SK-N-MC (cell line): ENCODE measurements around the gene IL1RAPL1.

Experiments
- DNase-seq: peaks from one replicate; pipeline ENCODE4 v3.0.0-alpha.2; 2011; ENCODE audit warnings: low read depth, low spot score
- H3K27ac ChIP-seq: fragments of 200-600 bp; sonication (generic); 2 replicates; pipeline ENCODE4 v1.5.1; 2016; ENCODE audit warnings: mixed run types
- H3K36me3 ChIP-seq: fragments of 200-600 bp; sonication (generic); 2 replicates; pipeline ENCODE4 v1.6.1; 2017; ENCODE audit warnings: antibody characterized with exemption, low read length, mixed read lengths; ENCODE audit not compliant: insufficient read depth
- H3K4me3 ChIP-seq: fragments of 200-600 bp; sonication (generic); 2 replicates; pipeline ENCODE4 v1.5.1; 2016
- H3K9ac ChIP-seq: fragments of 200-600 bp; sonication (generic); 2 replicates; pipeline ENCODE4 v1.8.0; 2017; ENCODE audit warnings: mixed run types, mixed read lengths; ENCODE audit not compliant: insufficient read length
- H3K9me3 ChIP-seq: fragments of 200-600 bp; sonication (generic); 2 replicates; pipeline ENCODE4 v1.6.1; 2017; ENCODE audit warnings: low read depth, mild to moderate bottlenecking, antibody characterized with exemption, low read length, moderate library complexity, mixed read lengths
- EZH2 ChIP-seq: fragments of 200-600 bp; sonication (generic); IDR thresholded peaks from one replicate; pipeline ENCODE4 v1.6.1; 2017; ENCODE audit warnings: antibody characterized with exemption
- FOXP2 ChIP-seq: optimal IDR thresholded peaks from 2 replicates; pipeline ENCODE3; 2011; ENCODE audit warnings: mild to moderate bottlenecking, moderate library complexity; ENCODE audit not compliant: insufficient read depth; ENCODE audit errors: extremely low read length, control extremely low read depth
- POLR2AphosphoS5 ChIP-seq: IDR thresholded peaks from 2 replicates; pipeline ENCODE4 v1.6.1; 2012; ENCODE audit warnings: mild to moderate bottlenecking, low read depth, low read length, borderline replicate concordance

Gene IL1RAPL1

DNA sequence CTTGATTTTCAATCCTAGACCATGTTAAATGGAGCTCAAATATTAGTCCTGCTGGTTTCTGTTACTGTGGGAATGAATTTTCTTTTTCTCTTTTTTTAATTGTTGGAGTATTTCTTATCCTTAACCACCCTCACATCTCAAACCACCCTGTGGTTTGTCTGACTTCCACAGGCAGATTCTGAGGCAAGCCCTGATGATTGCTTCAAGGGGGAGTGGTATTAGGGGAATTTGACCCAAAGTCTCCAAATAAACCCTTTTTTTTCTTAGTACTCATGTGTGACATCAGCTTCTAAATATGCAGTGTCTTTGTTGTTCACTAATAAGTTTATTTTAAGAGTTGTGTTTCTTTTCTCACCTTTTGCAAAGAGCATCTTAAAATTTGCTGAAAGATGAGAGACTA is 810.3 kb downstream of the IL1RAPL1 start:
- no peaks in the 10 kb centered on the region for H3K9me3 ChIP-seq
- no peaks in the 10 kb centered on the region for H3K36me3 ChIP-seq
- H3K9ac ChIP-seq, result no peak overlapping the region
- no peak overlapping the region for H3K27ac ChIP-seq
- TF ChIP-seq FOXP2, result no peak
- TF ChIP-seq EZH2, result no peak
- no peak for TF ChIP-seq POLR2AphosphoS5
- no peak for DNase-seq
- no peak overlapping the region for H3K4me3 ChIP-seq

DNA sequence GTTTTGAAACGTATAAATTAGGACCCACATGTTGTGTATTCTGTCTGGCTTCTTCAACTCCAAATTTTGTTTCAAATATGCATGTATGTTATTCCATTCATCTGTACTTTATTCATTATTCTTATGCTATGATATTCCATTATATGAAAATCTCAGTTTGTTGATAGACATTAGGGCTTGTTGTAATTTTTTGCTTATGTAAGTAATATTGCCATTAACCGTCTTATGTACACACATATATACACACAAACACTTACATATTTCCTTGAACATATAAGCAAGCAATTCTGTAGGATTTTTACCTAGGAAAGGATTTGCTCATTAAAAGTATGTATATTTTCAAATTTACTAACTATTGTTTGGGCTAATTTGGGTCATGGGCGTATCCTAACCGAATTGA is 820.1 kb downstream of the IL1RAPL1 start:
- H3K4me3 ChIP-seq, result no peak overlapping the region
- no peak for TF ChIP-seq EZH2
- TF ChIP-seq POLR2AphosphoS5, result no peak
- TF ChIP-seq FOXP2, result no peak
- DNase-seq, result no peak
- no peaks in the 10 kb centered on the region for H3K9me3 ChIP-seq
- no peak overlapping the region for H3K9ac ChIP-seq
- H3K36me3 ChIP-seq, result no peaks in the 10 kb centered on the region
- no peak overlapping the region for H3K27ac ChIP-seq

- DNase-seq, result no peak
- TF ChIP-seq EZH2 (no peak), FOXP2 (no peak), POLR2AphosphoS5 (no peak)
- H3K36me3 ChIP-seq, result no peaks in the 10 kb centered on the region
- no peak overlapping the region for H3K9ac ChIP-seq
- no peaks in the 10 kb centered on the region for H3K9me3 ChIP-seq
- H3K4me3 ChIP-seq, result no peak overlapping the region
- H3K27ac ChIP-seq, result no peak overlapping the region
These were observed 832.7 kb downstream of the IL1RAPL1 start for GRCh38 chrX:29419774-29420553.

GRCh38 chrX:29422034-29422433 is 834.8 kb downstream of the IL1RAPL1 start:
- Histone ChIP-seq H3K9me3 (no peaks in the 10 kb centered on the region), H3K27ac (no peak overlapping the region), H3K36me3 (no peaks in the 10 kb centered on the region), H3K9ac (no peak overlapping the region), H3K4me3 (no peak overlapping the region)
- TF ChIP-seq POLR2AphosphoS5 (no peak), EZH2 (no peak), FOXP2 (no peak)
- DNase-seq, result no peak

GRCh38 chrX:29431895-29432294 is 844.6 kb downstream of the IL1RAPL1 start:
- H3K4me3 ChIP-seq, result no peak overlapping the region
- H3K9me3 ChIP-seq, result no peaks in the 10 kb centered on the region
- no peak for DNase-seq
- no peak for TF ChIP-seq EZH2
- no peak for TF ChIP-seq POLR2AphosphoS5
- no peak for TF ChIP-seq FOXP2
- H3K36me3 ChIP-seq, result no peaks in the 10 kb centered on the region
- no peak overlapping the region for H3K9ac ChIP-seq
- no peak overlapping the region for H3K27ac ChIP-seq

- no peak overlapping the region for H3K27ac ChIP-seq
- no peak overlapping the region for H3K4me3 ChIP-seq
- DNase-seq, result no peak
- H3K9ac ChIP-seq, result no peak overlapping the region
- H3K36me3 ChIP-seq, result no peaks in the 10 kb centered on the region
- H3K9me3 ChIP-seq, result no peaks in the 10 kb centered on the region
- no peak for TF ChIP-seq FOXP2
- TF ChIP-seq EZH2, result no peak
- TF ChIP-seq POLR2AphosphoS5, result no peak
These were observed 845.3 kb downstream of the IL1RAPL1 start for GRCh38 chrX:29432534-29432933.

GRCh38 chrX:29434939-29435338 is 847.7 kb downstream of the IL1RAPL1 start:
- H3K9me3 ChIP-seq, result no peaks in the 10 kb centered on the region
- H3K4me3 ChIP-seq, result no peak overlapping the region
- no peak for DNase-seq
- TF ChIP-seq FOXP2 (no peak), POLR2AphosphoS5 (no peak), EZH2 (no peak)
- H3K9ac ChIP-seq, result no peak overlapping the region
- H3K27ac ChIP-seq, result no peak overlapping the region
- H3K36me3 ChIP-seq, result no peaks in the 10 kb centered on the region

- Histone ChIP-seq H3K9me3 (no peaks in the 10 kb centered on the region), H3K36me3 (no peaks in the 10 kb centered on the region), H3K9ac (no peak overlapping the region), H3K27ac (no peak overlapping the region), H3K4me3 (no peak overlapping the region)
- TF ChIP-seq EZH2 (no peak), POLR2AphosphoS5 (no peak)
- DNase-seq, result no peak
These were observed 848.1 kb downstream of the IL1RAPL1 start for GRCh38 chrX:29435396-29435795.

DNA sequence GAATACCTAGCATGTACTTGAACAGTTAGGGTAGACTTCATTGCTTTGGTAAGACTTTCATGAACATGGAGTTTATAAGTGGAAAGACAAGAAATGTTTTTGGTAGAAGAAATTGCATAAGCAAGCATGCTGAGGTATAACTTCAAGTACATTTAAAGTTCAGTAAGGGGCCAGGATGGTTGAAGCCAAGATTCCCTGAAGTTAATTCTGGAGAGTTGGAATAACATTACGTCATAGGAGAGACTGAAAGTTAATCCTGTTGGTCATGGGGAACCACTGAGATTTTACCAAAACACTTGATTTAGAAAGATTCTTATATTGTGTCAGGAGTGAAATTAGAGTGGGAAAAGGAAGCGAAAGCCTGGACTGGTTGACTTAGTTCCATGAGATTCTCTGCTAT is 860.6 kb downstream of the IL1RAPL1 start:
- no peak overlapping the region for H3K9ac ChIP-seq
- no peaks in the 10 kb centered on the region for H3K36me3 ChIP-seq
- DNase-seq, result no peak
- no peak overlapping the region for H3K4me3 ChIP-seq
- H3K9me3 ChIP-seq, result no peaks in the 10 kb centered on the region
- TF ChIP-seq FOXP2 (no peak), POLR2AphosphoS5 (no peak), EZH2 (no peak)
- no peak overlapping the region for H3K27ac ChIP-seq
